Measurements from ENCODE around the gene FGF14. TPM values are rescaled to one million over a fixed set of nuclear protein-coding genes. Genes with fewer than 3 reads are reported as not detected.

FGF14 gene
- polyA plus RNA-seq, 1 donor (not counting 4 experiments of a cell fraction or from before 2014, with no cell fraction given) = 0.09 TPM

- dilution Hi-C loops (cut with MboI; ENCODE audit: extremely low pct_ligation_motif_present, low sequenced_read_pairs) = no loop called here
These were observed 166.2 kb downstream of the FGF14 start for GRCh38 chr13:102235689-102236088.

DNA sequence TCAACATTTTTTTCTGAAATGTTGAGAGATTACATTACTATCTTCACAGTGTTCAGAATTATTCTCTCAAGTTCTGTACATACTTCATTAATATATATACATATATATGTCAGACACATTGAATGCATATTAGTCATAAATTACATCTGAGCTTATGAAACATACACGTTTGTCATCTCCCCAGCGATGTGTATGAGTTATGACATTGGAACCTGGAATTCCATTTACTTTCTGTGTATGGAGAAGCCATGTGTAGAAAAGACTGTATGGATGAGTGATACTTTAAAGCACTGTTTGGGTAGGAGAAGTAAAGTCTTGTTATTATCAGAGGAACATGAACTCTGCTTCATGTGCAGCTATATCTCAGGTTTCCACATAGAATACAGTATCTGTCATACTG is 167.2 kb downstream of the FGF14 start:
- Histone ChIP-seq H3K4me1 (ENCODE audit: control insufficient read depth, extremely low read depth, insufficient read depth, low read length) (peaks cover 3% of the 10 kb centered on the region), H3K27me3 (ENCODE audit: control insufficient read depth, extremely low read depth, insufficient read depth, low read length) (no peaks in the 10 kb centered on the region), H3K9ac (ENCODE audit: control insufficient read depth, extremely low read depth, insufficient read depth, low read length) (no peak overlapping the region), H3K4me3 (ENCODE audit: control insufficient read depth in 2 of 3, extremely low read depth in 1 of 3, insufficient read depth in 2 of 3, low read depth in 1 of 3, low read length in 3 of 3) (no peak overlapping the region), H3K36me3 (ENCODE audit: control insufficient read depth in 2 of 2, extremely low read depth in 1 of 2, insufficient read depth in 2 of 2, low read length in 2 of 2) (no peaks in the 10 kb centered on the region), H3K9me3 (ENCODE audit: control insufficient read depth, low read depth, low read length) (no peaks in the 10 kb centered on the region), H3K4me2 (ENCODE audit: control insufficient read depth, extremely low read depth, insufficient read depth, low read depth, low read length) (no peak overlapping the region), H3K79me2 (ENCODE audit: control insufficient read depth, insufficient read depth, low read length) (no peaks in the 10 kb centered on the region), H2AFZ (ENCODE audit: control insufficient read depth, low read length) (peak overlapping the region; percentile 2), H4K20me1 (ENCODE audit: control insufficient read depth, extremely low read depth, insufficient read depth, low read length) (no peaks in the 10 kb centered on the region), H3K27ac (ENCODE audit: control insufficient read depth, insufficient read depth, low read length) (no peak overlapping the region), H3K9me1 (ENCODE audit: control insufficient read depth, extremely low read depth, insufficient read depth, low read length) (no peaks in the 10 kb centered on the region)
- dilution Hi-C loops (cut with MboI; ENCODE audit: extremely low pct_ligation_motif_present, low sequenced_read_pairs) = no loop called here
- DNase-seq (ENCODE audit: low read depth, low spot score) (peak; percentile 17), FAIRE-seq (no peak)
- TF ChIP-seq CTCF (optimal IDR thresholded peaks at IDR 0.05 in 1 of 3, IDR thresholded peaks at IDR 0.05 in 1 of 3, conservative IDR thresholded peaks at IDR 0.05 in 1 of 3; ENCODE audit: extremely low read depth in 1 of 3, insufficient read depth in 2 of 3, low read length in 3 of 3) (no peak), EZH2 (IDR thresholded peaks at IDR 0.05; ENCODE audit: low read length) (no peak)

More at GRCh38 chr13:102235689-102236088, 166.2 kb downstream of the FGF14 start:
- Histone ChIP-seq H3K4me2 (ENCODE audit: control insufficient read depth, extremely low read depth, insufficient read depth, low read depth, low read length) (no peak overlapping the region), H3K4me3 (ENCODE audit: control insufficient read depth in 2 of 3, extremely low read depth in 1 of 3, insufficient read depth in 2 of 3, low read depth in 1 of 3, low read length in 3 of 3) (no peak overlapping the region), H3K9me1 (ENCODE audit: control insufficient read depth, extremely low read depth, insufficient read depth, low read length) (no peaks in the 10 kb centered on the region), H3K27me3 (ENCODE audit: control insufficient read depth, extremely low read depth, insufficient read depth, low read length) (no peaks in the 10 kb centered on the region), H3K79me2 (ENCODE audit: control insufficient read depth, insufficient read depth, low read length) (no peaks in the 10 kb centered on the region), H3K4me1 (ENCODE audit: control insufficient read depth, extremely low read depth, insufficient read depth, low read length) (peaks cover 3% of the 10 kb centered on the region), H3K27ac (ENCODE audit: control insufficient read depth, insufficient read depth, low read length) (no peak overlapping the region), H2AFZ (ENCODE audit: control insufficient read depth, low read length) (no peak overlapping the region), H3K9ac (ENCODE audit: control insufficient read depth, extremely low read depth, insufficient read depth, low read length) (no peak overlapping the region), H3K36me3 (ENCODE audit: control insufficient read depth in 2 of 2, extremely low read depth in 1 of 2, insufficient read depth in 2 of 2, low read length in 2 of 2) (no peaks in the 10 kb centered on the region), H3K9me3 (ENCODE audit: control insufficient read depth, low read depth, low read length) (no peaks in the 10 kb centered on the region), H4K20me1 (ENCODE audit: control insufficient read depth, extremely low read depth, insufficient read depth, low read length) (no peaks in the 10 kb centered on the region)
- DNase-seq (ENCODE audit: low read depth, low spot score) = no peak
- TF ChIP-seq CTCF (optimal IDR thresholded peaks at IDR 0.05 in 1 of 3, IDR thresholded peaks at IDR 0.05 in 1 of 3, conservative IDR thresholded peaks at IDR 0.05 in 1 of 3; ENCODE audit: extremely low read depth in 1 of 3, insufficient read depth in 2 of 3, low read length in 3 of 3) (no peak), EZH2 (IDR thresholded peaks at IDR 0.05; ENCODE audit: low read length) (no peak)
- FAIRE-seq = no peak

All from keratinocyte (primary cell).